ENCODE data around the gene FYN.

Gene FYN

DNA sequence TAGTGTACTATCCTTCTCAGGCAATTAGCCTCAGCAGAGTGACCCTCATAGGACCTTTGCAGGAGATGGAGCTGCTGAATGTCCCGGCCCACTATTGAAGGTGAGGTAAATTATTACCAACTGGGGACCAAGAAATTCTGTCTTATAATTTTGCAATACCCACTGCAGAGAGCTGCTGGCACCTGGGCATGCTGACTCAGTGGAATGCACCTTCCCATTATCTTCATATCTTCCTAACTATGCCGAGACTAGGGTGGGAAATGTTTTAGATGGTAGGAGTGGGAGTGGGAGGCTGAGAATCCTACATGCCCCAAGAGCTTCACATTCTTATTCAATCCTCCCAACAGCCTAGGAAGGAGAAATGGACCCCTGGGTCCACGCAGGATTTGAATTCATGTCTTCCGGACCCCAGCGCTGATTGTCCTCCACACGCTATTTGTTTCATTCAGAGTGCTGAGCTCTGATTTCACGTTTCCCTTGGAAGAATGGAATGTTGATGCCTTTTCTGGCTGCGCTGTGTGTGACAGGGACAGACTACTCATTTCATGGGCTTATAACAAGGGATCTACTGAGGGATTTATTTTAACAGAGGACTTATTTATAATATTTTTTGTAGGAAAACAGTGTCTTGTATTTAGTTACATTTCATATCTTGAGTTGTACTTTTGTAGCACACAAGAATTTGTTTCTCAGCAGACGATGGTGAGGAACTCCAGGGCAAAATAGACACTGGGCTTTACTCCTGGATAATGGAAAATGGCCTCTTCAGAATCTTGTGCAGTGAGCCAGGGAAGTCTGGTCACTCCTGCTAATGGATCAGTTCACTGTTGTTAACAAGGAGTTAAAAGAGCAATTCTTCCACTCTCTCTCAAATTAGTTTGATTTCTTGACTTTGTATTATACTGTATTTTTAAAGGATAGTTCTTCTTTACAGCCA, 66.4 kb downstream of the FYN start:
- DNase-seq (ENCODE audit: low read depth) = no peak

DNA sequence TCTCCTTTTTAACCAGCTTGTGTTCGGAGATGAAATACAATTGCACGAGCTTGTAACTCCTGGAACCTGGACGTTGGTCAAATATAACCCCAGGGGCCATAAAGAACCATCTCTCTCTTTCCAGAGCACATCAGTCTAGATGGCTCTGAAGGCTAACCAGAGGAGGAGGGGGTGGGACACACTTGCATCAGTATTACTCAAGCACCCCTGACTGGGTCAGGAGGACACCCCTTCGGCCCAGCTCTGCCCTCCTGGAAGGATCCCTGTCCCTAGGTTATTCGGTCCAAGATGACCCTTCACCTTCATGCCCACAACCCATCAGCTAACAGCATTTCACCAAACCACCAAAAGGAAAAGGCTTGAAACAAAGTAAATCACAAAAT, 67.1 kb downstream of the FYN start:
- DNase-seq (ENCODE audit: low read depth) = no peak

DNA sequence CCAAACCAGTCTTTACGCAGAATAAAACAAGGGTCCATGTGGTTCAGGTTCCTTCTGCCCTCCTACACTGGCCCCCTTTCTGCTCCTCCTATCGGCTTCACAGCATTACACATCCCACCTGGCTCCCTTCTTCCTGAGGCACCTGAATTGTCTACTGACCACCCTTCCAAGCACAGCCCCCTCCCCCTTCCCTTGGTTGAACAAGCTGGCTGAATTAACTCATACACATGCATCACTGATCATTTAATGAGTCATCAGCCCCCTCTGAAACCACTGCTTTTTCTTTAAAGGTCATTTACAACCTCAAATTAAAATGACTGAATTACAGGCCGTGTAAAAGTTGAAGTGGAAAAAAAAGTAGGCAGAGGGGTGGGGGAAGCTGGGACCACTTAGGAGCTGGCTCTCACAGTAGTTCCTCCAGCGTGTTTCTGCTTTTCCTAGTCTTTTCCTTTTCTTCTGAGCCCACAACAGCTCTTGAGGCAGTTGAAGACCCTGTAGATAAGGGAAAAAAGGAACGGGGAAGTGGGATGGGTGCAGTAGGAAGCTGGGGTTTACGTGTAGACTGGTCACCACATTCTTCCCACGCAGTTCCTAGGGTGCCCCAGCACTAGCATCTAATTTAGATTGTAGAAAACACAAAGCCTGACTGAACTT, 67.6 kb downstream of the FYN start:
- DNase-seq (ENCODE audit: low read depth) = no peak

GRCh38 chr6:111804627-111805235, 68.5 kb downstream of the FYN start:
- DNase-seq (ENCODE audit: low read depth) = peak; percentile 43

GRCh38 chr6:111803804-111804203, 69.4 kb downstream of the FYN start:
- DNase-seq (ENCODE audit: low read depth) = no peak

- DNase-seq (ENCODE audit: low read depth) = no peak
These were observed 69.9 kb downstream of the FYN start for GRCh38 chr6:111803371-111803770.

DNA sequence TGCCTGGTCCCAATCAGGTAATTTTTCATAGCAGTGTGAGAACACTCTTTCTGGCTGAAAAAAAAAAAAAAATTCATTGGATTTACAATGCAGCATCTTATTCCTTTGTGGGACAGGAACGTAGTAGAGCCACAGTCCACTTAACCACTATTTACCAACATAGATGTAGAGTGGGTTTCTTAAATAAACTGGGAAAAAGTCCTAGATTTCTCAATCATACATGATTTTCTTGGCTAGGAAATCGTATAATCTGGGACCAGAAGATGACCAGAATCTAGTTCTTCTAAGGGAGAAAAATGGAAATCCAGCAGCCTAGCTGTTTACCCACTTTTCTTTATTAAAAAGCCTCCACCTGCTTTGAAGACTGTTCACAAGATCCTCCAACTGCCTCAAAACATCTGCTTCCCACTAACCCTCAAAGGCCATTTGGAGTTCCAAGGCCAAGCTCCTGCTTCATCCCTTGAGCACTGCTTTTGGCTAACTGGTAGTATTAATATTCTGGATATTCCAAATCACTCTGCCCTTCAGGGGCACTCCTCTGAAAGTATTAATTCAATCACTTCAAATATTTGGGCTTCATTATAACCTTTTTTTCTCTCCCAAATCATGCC, 70.4 kb downstream of the FYN start:
- DNase-seq (ENCODE audit: low read depth) = no peak

DNA sequence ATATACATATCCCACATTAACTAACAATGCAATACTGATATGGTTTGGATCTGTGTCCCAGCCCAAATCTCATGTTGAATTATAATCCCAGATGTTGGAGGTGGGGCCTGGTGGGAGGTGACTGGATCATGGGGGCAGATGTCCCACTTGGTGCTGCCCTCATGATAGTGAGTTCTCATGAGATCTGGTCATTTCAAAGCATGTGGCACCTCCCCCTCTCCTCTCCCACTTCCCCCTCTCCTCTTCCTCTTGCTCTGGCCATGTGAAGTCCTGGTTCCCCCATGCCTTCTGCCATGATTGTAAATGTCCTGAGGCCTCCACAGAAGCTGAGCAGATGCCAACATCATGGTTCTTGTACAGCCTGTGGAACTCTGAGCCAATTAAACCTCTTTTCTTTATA, 71.2 kb downstream of the FYN start:
- DNase-seq (ENCODE audit: low read depth) = no peak

DNA sequence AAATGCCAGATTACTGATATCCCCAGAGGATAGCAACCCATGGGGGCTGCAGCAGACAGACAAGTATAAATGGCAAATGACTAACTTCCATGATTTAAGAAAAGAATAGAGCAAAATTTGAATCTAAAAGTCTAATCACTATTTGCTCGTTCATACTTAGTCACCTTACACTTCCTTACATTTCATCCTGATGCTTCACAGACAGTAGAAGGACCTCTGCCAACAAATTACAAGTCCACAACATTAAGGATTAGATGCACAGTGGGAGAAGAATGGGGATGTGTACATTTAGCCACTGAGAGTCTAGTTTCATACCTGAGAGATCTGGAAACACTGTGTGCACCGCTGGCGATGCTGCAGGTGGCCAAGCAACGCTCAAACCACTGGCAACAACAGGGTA, 72.4 kb downstream of the FYN start:
- DNase-seq (ENCODE audit: low read depth) = no peak

GRCh38 chr6:111800259-111800765, 72.9 kb downstream of the FYN start:
- DNase-seq (ENCODE audit: low read depth) = no peak

DNA sequence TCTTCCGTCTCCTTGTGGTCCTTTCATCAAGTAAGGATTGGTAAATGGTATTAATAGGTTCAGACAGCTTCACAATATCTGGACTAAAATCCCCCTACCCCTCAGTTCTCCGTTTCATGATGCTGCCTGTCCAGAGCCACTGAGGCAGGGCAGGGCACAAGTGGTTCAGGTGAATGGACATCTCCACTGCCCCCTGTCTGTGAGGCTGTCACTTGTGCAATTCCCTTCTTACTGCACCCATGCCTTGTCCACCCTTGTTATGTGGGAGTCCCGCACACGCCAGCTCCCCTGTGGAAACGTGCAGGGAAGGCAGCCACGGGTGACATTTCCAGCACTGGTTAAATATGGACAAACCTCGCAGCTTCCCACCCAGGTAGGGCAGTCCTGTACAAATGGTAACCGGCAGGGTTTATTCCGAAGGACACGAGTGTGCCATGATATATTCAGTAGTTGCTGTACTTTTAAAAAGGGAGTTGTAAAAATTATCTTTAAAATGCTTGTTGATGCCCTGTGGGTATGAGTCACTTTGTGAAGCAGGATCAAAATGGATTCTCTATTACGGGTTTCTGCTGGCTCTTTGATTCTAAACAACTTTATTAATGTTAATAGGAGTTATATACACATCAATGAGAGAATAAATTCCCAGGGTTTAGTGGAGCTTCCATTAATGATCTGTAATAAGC, 73.5 kb downstream of the FYN start:
- no peak for DNase-seq (ENCODE audit: low read depth)

- DNase-seq (ENCODE audit: low read depth) = no peak
These were observed 74.9 kb downstream of the FYN start for GRCh38 chr6:111798281-111798725.

DNA sequence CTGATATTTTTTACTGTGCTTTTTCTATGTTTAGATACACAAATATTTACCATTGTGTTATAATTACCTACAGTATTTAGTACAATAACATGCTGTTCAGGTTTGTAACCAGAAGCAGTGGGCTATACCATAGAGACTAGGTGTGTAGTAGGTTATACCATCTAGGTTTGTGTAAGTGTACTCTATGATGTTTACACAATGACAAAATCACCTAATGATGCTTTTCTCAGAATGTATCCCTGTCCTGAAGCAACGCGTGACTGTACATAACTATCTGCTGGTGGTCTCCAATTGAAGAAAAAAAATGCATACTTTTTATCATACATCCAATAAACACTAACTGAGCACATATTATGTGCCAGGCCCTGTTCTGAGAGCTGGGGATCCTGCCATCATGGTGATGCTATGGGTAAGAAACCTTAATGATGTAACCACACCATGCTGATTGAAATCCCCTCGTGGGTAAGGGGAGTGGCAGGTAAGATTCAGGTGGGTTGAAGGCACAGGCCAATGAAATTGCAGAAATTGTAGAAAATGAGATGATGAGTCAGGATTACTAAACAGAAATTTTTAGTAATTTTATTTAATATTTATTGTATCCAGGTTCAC, 76.8 kb downstream of the FYN start:
- DNase-seq (ENCODE audit: low read depth) = no peak

DNA sequence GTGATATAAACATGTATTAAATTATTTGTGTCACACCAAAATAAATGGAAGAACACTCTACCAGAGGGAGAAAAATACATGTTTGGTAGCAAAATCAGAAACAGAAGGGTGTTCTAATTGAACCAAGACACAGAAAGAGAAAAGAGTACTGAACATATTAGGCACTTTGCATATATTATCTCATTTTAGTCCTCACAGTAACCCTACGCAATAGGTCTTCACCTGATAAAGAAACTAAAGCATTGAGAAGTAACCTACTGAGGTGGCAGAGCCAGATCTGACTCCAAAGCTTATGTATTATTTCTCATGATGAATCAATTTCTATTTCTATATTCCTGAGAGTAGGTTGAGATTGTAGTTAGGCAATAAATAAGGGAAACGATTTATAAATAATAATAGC, 77.7 kb downstream of the FYN start:
- no peak for DNase-seq (ENCODE audit: low read depth)

GRCh38 chr6:111794727-111795452, 78.4 kb downstream of the FYN start:
- DNase-seq (ENCODE audit: low read depth) = no peak

GRCh38 chr6:111794300-111794699, 79.0 kb downstream of the FYN start:
- no peak for DNase-seq (ENCODE audit: low read depth)

DNA sequence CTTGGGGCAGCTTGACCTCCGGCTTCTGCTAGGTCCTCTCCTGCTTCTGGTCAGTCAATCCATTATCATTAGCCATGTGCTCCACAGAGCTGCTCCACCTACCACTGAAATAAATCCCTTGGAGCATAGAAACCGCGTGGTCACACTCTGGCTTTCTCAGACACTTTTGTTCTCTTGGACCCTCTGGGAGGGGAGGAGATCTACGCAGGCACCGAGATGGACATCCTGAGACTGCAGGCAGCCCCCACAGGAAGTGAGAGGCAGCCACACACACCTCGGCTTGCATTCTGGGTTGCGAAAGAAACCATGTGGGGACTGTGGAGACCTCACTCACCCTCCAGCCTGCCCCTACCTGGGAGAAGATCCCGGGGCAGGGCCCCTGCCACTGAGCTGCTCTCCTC, 79.5 kb downstream of the FYN start:
- DNase-seq (ENCODE audit: low read depth) = peak; percentile 22

DNA sequence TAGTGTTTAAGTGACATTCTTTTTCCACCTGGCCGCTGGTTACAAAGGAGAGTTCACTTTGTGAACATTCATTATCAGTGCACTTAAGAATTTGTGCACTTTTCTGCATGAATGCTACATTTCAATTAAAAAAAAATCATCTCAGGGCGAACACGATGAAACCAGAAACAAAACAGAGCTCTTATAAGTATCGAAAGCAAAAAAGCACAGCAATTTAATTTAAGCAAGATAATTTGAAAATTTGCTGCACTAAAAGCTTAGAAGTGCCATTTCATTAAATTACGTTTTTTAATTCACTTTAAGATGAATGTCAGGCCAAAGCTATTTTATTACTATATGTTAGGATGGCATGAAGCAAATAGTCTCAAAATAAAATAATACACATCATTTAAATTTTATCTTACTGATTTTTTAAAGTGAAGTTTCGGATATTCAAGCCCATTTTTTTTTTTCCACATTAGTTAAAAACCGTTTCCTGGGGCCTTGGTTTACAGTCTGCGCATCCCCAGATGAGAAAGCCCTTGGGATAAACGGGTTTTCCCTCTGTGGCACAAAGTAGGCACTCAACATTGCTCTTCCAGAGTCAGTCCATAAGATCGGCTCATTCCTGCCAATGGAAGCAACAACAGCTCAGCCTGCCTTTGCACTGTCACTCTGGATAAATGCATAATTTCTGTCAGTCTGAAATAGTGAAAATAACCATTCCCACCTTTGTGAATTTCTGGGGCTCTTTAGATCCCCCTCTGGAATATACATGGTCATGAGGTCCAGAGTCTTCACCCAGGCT, 80.1 kb downstream of the FYN start:
- DNase-seq (ENCODE audit: low read depth) = no peak

DNA sequence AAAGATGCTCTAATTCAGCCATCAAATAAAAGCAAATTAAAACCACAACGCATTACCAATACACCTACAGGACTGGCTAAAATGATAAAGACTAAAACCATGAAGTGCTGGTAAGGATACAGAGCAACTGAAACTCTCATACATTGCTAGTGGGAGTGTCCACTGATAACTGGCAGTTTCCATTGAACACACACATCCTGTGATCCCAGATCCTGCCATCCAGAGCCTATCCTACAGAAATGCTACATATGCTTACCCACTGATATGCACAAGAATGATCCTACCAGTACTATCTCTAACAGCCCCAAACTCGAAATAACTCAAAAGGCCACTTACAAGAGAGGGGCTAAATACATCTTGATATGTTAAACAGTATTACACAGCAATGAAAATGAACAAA, 81.0 kb downstream of the FYN start:
- no peak for DNase-seq (ENCODE audit: low read depth)

DNA sequence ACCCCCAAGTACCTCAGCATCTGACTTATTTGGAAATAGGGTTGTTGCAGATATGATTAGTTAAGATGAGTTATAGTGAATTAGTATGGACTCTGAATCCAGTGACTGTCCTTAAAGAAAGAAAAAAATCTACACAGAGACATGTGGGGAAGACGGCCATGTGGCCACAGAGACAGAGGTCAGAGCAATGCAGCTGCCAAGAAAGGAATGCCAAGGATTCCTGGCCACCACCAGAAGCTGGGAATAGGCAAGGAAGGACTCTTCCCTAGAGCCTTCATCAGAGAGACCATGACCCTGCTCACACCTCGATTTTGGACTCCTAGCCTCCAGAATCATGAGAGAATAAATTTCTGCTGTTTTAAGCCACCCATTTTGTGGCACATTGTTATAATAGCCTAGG, 81.8 kb downstream of the FYN start:
- no peak for DNase-seq (ENCODE audit: low read depth)

All from activated T-helper 1 cell treated with Interleukin-2 at 50 U/mL for 16 hours (primary cell).